Osteoblast (primary cell): ENCODE results near the gene SELP. TPM values are rescaled to one million over a fixed set of nuclear protein-coding genes. Genes with fewer than 3 reads are reported as not detected.

ENCODE experiments used
- DNase-seq: peaks from one replicate; pipeline ENCODE4 v3.0.0; 2011; ENCODE audit warnings: low spot score, mixed read lengths; ENCODE audit not compliant: insufficient read length; ENCODE audit errors: missing footprints
- H2AFZ ChIP-seq: 2 replicates; pipeline ENCODE4 v1.6.0; 2011; ENCODE audit warnings: mild to moderate bottlenecking, low read length
- H3K27ac ChIP-seq: 2 replicates; pipeline ENCODE4 v1.5.1; 2011; ENCODE audit warnings: mild to moderate bottlenecking, low read depth, low read length, moderate library complexity
- H3K27me3 ChIP-seq: 2 replicates; pipeline ENCODE4 v1.6.0; 2012; ENCODE audit warnings: mild to moderate bottlenecking, control low read depth, inconsistent platforms, low read length, moderate library complexity; ENCODE audit not compliant: insufficient read depth
- H3K36me3 ChIP-seq: 2 replicates; pipeline ENCODE4 v1.5.1; 2011; ENCODE audit warnings: mild to moderate bottlenecking, low read length, control low read depth, moderate library complexity; ENCODE audit not compliant: insufficient read depth
- H3K4me1 ChIP-seq: 2 replicates; pipeline ENCODE4 v1.5.1; 2011; ENCODE audit warnings: mild to moderate bottlenecking, low read length, control low read depth, moderate library complexity; ENCODE audit not compliant: insufficient read depth
- H3K4me2 ChIP-seq: 2 replicates; pipeline ENCODE4 v1.6.0; 2011; ENCODE audit warnings: mild to moderate bottlenecking, low read length; ENCODE audit not compliant: insufficient read depth
- H3K4me3 ChIP-seq: fragments of 200-600 bp; sonication (generic); 3 replicates; pipeline ENCODE4 v1.5.1; 2012; ENCODE audit warnings: mild to moderate bottlenecking, low read length, inconsistent platforms; ENCODE audit not compliant: insufficient read depth
- H3K79me2 ChIP-seq: 2 replicates; pipeline ENCODE4 v1.6.0; 2012; ENCODE audit warnings: mild to moderate bottlenecking, low read length, control low read depth, inconsistent platforms; ENCODE audit not compliant: insufficient read depth
- H3K9me3 ChIP-seq: 2 replicates; pipeline ENCODE4 v1.5.1; 2011; ENCODE audit warnings: low read depth, low read length, control low read depth
- H4K20me1 ChIP-seq: 2 replicates; pipeline ENCODE4 v1.6.0; 2012; ENCODE audit warnings: mild to moderate bottlenecking, low read length, control low read depth; ENCODE audit not compliant: insufficient read depth
- total RNA-seq: library from RNA; depleted of rRNA; stranded (reverse); fragments of >200 nt; gene quantifications from 2 replicates; pipeline ENCODE4 v1.2.3, GENCODE V29; 2012
- TF ChIP-seq, protein P1 (sequence below): IDR thresholded peaks from 2 replicates; pipeline ENCODE4 v1.5.1; 2011; ENCODE audit warnings: mild to moderate bottlenecking, low read depth, low read length, moderate library complexity; ENCODE audit errors: extremely low read depth

Gene SELP
- total RNA-seq, 1 donor, result not detected

DNA sequence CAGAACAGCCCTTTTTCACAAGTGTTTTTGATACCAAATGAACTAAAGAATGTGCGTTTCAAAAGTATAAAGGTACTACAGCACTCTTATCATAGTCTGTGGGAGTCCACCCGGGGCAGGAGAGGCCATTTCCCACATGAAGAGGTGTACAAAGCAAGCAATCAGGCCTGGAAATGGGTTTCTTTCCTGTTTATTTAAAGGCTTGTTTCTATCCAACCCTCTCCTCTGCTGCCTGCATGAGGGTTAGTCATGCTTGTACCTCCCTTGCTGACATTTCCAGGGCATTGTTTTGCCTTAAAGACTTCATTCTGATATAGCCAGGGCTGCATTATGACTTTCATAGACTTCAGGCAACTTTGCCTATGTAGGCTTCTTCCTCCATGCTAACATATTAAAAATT is 11.6 kb downstream of the SELP start:
- Histone ChIP-seq H3K4me2 (no peak overlapping the region), H4K20me1 (no peaks in the 10 kb centered on the region), H3K9me3 (no peaks in the 10 kb centered on the region), H3K27ac (no peak overlapping the region), H3K4me1 (no peaks in the 10 kb centered on the region), H3K27me3 (peaks cover 2% of the 10 kb centered on the region), H3K36me3 (no peaks in the 10 kb centered on the region), H2AFZ (no peak overlapping the region), H3K79me2 (no peaks in the 10 kb centered on the region), H3K4me3 (no peak overlapping the region)
- DNase-seq, result no peak
- TF ChIP-seq, protein P1, sequence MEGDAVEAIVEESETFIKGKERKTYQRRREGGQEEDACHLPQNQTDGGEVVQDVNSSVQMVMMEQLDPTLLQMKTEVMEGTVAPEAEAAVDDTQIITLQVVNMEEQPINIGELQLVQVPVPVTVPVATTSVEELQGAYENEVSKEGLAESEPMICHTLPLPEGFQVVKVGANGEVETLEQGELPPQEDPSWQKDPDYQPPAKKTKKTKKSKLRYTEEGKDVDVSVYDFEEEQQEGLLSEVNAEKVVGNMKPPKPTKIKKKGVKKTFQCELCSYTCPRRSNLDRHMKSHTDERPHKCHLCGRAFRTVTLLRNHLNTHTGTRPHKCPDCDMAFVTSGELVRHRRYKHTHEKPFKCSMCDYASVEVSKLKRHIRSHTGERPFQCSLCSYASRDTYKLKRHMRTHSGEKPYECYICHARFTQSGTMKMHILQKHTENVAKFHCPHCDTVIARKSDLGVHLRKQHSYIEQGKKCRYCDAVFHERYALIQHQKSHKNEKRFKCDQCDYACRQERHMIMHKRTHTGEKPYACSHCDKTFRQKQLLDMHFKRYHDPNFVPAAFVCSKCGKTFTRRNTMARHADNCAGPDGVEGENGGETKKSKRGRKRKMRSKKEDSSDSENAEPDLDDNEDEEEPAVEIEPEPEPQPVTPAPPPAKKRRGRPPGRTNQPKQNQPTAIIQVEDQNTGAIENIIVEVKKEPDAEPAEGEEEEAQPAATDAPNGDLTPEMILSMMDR, result no peak

DNA sequence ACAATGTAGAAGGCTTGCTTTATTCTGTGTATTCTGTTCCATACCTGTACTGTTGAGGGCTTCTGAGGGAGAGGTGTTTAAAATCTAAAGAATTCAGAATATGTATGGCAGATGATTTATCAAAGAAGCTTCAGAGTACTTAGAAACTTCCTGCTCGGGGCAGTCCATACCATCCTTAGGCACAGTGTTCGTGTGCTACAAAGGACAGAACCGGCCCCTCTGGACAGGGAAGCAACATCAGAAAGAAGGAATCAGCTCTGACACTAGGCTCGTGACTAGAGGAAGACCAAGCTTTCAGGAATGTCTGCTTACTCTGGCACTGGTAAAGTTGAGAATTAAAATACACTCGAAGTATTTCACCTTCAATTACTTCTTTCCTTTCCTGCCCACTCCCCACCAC is 14.1 kb downstream of the SELP start:
- Histone ChIP-seq H3K27ac (no peak overlapping the region), H3K27me3 (peaks cover 4% of the 10 kb centered on the region), H3K4me3 (no peak overlapping the region), H3K36me3 (no peaks in the 10 kb centered on the region), H3K79me2 (no peaks in the 10 kb centered on the region), H3K4me1 (no peaks in the 10 kb centered on the region), H2AFZ (no peak overlapping the region), H4K20me1 (no peaks in the 10 kb centered on the region), H3K9me3 (no peaks in the 10 kb centered on the region), H3K4me2 (no peak overlapping the region)
- no peak for DNase-seq
- TF ChIP-seq, protein P1, result no peak

DNA sequence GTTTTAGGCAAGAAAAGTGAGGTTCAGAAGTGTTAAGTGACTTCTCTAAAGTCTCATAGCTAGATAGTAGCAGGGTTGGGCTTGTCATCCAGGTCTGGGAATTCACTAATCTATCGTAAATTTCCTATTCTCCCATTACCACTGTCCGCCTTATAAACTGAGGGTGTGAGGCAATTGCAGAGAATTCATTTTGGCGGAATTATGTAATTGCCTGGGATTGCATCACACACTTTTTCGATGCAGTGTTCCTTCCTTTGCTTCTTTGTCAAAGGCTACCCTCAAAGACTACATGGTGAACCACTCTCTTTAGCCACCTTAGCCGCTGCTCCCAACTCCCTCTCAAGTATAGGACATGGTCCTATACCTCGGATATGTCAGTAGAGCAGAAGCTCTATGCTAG is 19.1 kb downstream of the SELP start:
- TF ChIP-seq, protein P1, result no peak
- Histone ChIP-seq H3K9me3 (no peaks in the 10 kb centered on the region), H3K36me3 (no peaks in the 10 kb centered on the region), H3K27me3 (peaks cover 4% of the 10 kb centered on the region), H3K79me2 (no peaks in the 10 kb centered on the region), H4K20me1 (no peaks in the 10 kb centered on the region), H2AFZ (no peak overlapping the region), H3K4me1 (no peaks in the 10 kb centered on the region), H3K4me3 (no peak overlapping the region), H3K4me2 (no peak overlapping the region), H3K27ac (no peak overlapping the region)
- DNase-seq, result no peak

DNA sequence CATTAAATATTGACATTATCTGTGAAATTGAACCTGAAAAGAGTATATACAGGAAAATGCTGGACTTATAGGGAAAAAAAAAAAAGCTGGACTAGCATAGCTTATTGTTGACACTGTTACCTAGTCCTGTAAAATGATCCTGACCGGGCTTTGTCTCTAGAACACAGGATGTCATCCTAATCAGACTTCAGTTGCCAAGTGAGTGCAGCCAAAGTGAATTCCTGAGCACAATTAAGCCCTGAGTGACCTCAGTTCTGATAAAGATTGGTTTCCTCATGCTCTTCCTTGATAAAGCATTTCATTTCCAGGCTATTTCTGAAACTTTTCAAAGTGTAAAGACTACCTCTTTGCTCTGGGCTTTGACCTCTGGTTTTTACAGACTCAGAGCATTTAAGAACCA is 19.8 kb downstream of the SELP start:
- H2AFZ ChIP-seq, result no peak overlapping the region
- H3K9me3 ChIP-seq, result no peaks in the 10 kb centered on the region
- H3K4me1 ChIP-seq, result no peaks in the 10 kb centered on the region
- no peaks in the 10 kb centered on the region for H3K79me2 ChIP-seq
- TF ChIP-seq, protein P1, result no peak
- no peak for DNase-seq
- H3K27me3 ChIP-seq, result peaks cover 4% of the 10 kb centered on the region
- no peak overlapping the region for H3K4me3 ChIP-seq
- H3K27ac ChIP-seq, result no peak overlapping the region
- H3K4me2 ChIP-seq, result no peak overlapping the region
- no peaks in the 10 kb centered on the region for H4K20me1 ChIP-seq
- no peaks in the 10 kb centered on the region for H3K36me3 ChIP-seq
